ENCODE data around the gene SARM1. TPM values are rescaled to one million over a fixed set of nuclear protein-coding genes. Genes with fewer than 3 reads are reported as not detected.
A peak's percentile ranks its signal among the peaks of the same experiment; 100 is the strongest.
"Not testable (repeated sequence)": the region's sequence is repeated elsewhere in the genome, so short reads cannot be mapped to it uniquely, and the experiment has no call there.

SARM1 gene
- total and polyA plus RNA-seq, 4 donors = 13.1 to 52.0 (median 34.3) TPM

- H3K36me3 ChIP-seq (ENCODE audit: control insufficient read depth, insufficient read depth, low read length) = peaks cover 27% of the 10 kb centered on the region
- no peak for DNase-seq (ENCODE audit: low read depth in 4 of 6, low spot score in 6 of 6)
- 80% methylated on average over 2 of the region's 6 CpGs for WGBS (ENCODE audit: insufficient coverage)
- H3K4me1 ChIP-seq (ENCODE audit: control insufficient read depth, insufficient read depth, low read length) = peaks cover 21% of the 10 kb centered on the region
- no peaks in the 10 kb centered on the region for H3K9me3 ChIP-seq (ENCODE audit: control insufficient read depth, insufficient read depth, low read length)
- H3K4me3 ChIP-seq (ENCODE audit: low read depth, low read length) = no peak overlapping the region
- H3K27me3 ChIP-seq (ENCODE audit: control insufficient read depth, insufficient read depth, low read length) = no peaks in the 10 kb centered on the region
- H3K27ac ChIP-seq (ENCODE audit: low read depth, low read length) = no peak overlapping the region
Observed at GRCh38 chr17:28331891-28332420, 39.5 kb upstream of the SARM1 start.

- Histone ChIP-seq H3K9me3 (ENCODE audit: control insufficient read depth, insufficient read depth, low read length) (no peaks in the 10 kb centered on the region), H3K27me3 (ENCODE audit: control insufficient read depth, insufficient read depth, low read length) (no peaks in the 10 kb centered on the region)
- WGBS (ENCODE audit: insufficient coverage) = 60% methylated on average over 1 of the region's 1 CpG
Observed at GRCh38 chr17:28333083-28333746, 38.3 kb upstream of the SARM1 start.

DNA sequence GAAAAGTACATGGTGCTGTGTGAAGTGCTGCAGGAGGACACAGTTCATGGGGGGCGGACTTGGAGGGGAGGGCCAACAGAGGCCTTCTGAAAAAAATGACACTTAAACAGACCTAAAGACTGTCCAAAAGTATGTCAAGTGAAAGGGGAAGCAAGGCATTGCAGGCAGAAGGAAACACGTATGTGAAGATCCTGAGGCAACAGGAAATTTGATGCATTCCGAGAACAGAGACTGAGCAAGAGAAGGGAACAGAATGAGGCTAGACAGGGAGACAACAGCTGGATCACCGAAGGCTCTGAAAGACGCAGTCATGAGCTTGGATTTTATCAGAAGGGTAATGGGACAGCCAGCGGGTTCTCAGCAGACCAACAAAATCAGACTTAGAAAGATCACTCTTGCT, 37.3 kb upstream of the SARM1 start:
- Histone ChIP-seq H3K4me3 (ENCODE audit: low read depth, low read length) (peak overlapping the region; percentile 96), H3K36me3 (ENCODE audit: control insufficient read depth, insufficient read depth, low read length) (peaks cover 30% of the 10 kb centered on the region), H3K27ac (ENCODE audit: low read depth, low read length) (peak overlapping the region; percentile 98), H3K9me3 (ENCODE audit: control insufficient read depth, insufficient read depth, low read length) (no peaks in the 10 kb centered on the region), H3K27me3 (ENCODE audit: control insufficient read depth, insufficient read depth, low read length) (no peaks in the 10 kb centered on the region), H3K4me1 (ENCODE audit: control insufficient read depth, insufficient read depth, low read length) (peaks cover 21% of the 10 kb centered on the region)
- DNase-seq (ENCODE audit: low read depth in 4 of 6, low spot score in 6 of 6) = no peak
- WGBS (ENCODE audit: insufficient coverage) = 72% methylated on average over 5 of the region's 6 CpGs

More at GRCh38 chr17:28333083-28333746, 38.3 kb upstream of the SARM1 start:
- Histone ChIP-seq H3K27ac (ENCODE audit: low read depth, low read length) (no peak overlapping the region), H3K4me1 (ENCODE audit: control insufficient read depth, insufficient read depth, low read length) (peaks cover 21% of the 10 kb centered on the region), H3K36me3 (ENCODE audit: control insufficient read depth, insufficient read depth, low read length) (peaks cover 24% of the 10 kb centered on the region), H3K4me3 (ENCODE audit: low read depth, low read length) (no peak overlapping the region)
- no peak for DNase-seq (ENCODE audit: low read depth in 4 of 6, low spot score in 6 of 6)

DNA sequence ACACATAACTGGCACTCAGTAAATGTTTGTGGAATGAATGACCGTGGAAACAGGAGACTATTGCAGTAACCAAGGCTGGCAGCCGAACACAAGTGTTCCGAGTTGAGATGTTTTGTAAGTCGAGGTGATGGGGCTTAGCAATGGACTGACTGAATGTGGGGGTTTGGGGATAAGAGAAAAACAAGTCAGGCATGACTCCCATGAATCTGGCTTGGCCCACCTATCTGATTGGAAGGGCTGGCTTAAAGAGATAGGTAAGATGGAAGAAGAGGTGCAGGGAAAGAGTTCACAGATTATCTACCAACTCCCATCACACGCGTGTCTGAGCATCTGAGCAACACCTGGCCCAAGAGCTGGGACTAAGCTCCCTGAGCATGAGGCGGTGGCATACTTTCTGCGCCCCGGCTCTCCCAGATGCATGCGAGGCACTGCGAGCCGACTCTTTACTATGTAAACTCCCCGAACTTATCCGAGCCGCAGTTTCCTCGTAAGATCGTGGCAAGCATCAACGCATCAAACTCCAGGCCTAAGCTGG, 36.8 kb upstream of the SARM1 start:
- DNase-seq (ENCODE audit: low read depth in 4 of 6, low spot score in 6 of 6) = no peak
- Histone ChIP-seq H3K36me3 (ENCODE audit: control insufficient read depth, insufficient read depth, low read length) (peaks cover 32% of the 10 kb centered on the region), H3K9me3 (ENCODE audit: control insufficient read depth, insufficient read depth, low read length) (no peaks in the 10 kb centered on the region), H3K27me3 (ENCODE audit: control insufficient read depth, insufficient read depth, low read length) (no peaks in the 10 kb centered on the region), H3K4me1 (ENCODE audit: control insufficient read depth, insufficient read depth, low read length) (peaks cover 21% of the 10 kb centered on the region), H3K4me3 (ENCODE audit: low read depth, low read length) (peak overlapping the region; percentile 96), H3K27ac (ENCODE audit: low read depth, low read length) (peak overlapping the region; percentile 98)
- WGBS (ENCODE audit: insufficient coverage) = 11% methylated on average over 18 of the region's 18 CpGs

GRCh38 chr17:28335201-28335958, 36.1 kb upstream of the SARM1 start, which contains the start of the genes IFT20 and TNFAIP1:
IFT20 (minus strand) TSS chr17:28335472; CDS start chr17:28331985, 3,487 bp downstream.
TNFAIP1 (plus strand) TSS chr17:28335761; CDS start chr17:28339522, 3,761 bp downstream.
- peaks cover 35% of the 10 kb centered on the region for H3K36me3 ChIP-seq (ENCODE audit: control insufficient read depth, insufficient read depth, low read length)
- 0% methylated on average over 62 of the region's 62 CpGs for WGBS (ENCODE audit: insufficient coverage)
- no peaks in the 10 kb centered on the region for H3K9me3 ChIP-seq (ENCODE audit: control insufficient read depth, insufficient read depth, low read length)
- DNase-seq (ENCODE audit: low read depth in 4 of 6, low spot score in 6 of 6) = peak; percentile 93 to 100 (median 98)
- peaks cover 21% of the 10 kb centered on the region for H3K4me1 ChIP-seq (ENCODE audit: control insufficient read depth, insufficient read depth, low read length)
- no peaks in the 10 kb centered on the region for H3K27me3 ChIP-seq (ENCODE audit: control insufficient read depth, insufficient read depth, low read length)
- H3K27ac ChIP-seq (ENCODE audit: low read depth, low read length) = peak within 1 kb of the TSS; percentile 98
- H3K4me3 ChIP-seq (ENCODE audit: low read depth, low read length) = peak within 1 kb of the TSS; percentile 96

DNA sequence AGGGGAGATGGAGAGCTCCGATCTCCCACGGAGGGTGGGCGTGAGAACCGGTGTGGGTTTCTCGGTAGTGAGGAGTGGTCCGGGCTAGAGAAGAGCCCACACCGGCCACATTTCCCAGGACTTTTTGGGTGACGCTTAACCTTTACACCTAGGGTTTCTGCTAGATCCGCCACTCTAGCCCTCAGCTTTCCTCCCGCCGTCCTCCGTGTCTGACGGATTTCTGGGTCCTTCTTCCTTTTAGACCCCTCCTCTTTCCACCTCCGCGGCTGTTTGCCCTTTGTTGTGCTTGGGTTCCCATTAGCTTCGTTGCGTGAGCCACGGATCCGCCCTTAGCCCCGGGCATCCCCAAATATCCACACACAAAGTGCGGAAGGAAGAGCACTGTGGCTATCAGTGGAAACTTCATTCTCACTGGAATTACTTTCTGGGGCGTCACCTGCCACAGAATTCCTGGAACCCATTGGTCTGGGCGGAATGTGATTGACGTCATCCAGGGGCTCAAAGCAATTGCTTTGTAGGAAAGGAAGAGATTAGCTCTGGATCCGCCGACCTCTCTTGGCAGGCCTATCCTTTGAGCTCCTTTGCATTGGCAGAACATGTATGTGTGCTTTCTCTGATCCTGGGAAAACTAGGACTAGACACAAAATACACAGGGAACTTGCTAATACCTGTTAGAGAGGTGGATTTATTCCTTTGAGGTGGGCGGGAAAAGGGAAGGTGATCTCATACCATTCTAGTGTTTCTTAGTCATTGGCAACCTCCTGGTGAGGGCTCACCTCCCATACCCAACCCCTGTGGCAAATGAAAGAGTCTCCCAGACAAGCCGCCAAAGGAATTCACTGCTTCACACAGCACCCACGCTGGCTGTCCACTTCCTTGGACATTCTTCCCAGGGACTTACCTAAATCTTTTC, 35.3 kb upstream of the SARM1 start:
- H3K4me1 ChIP-seq (ENCODE audit: control insufficient read depth, insufficient read depth, low read length) = peaks cover 21% of the 10 kb centered on the region
- H3K27ac ChIP-seq (ENCODE audit: low read depth, low read length) = peak overlapping the region; percentile 98
- H3K4me3 ChIP-seq (ENCODE audit: low read depth, low read length) = peak overlapping the region; percentile 96
- H3K27me3 ChIP-seq (ENCODE audit: control insufficient read depth, insufficient read depth, low read length) = no peaks in the 10 kb centered on the region
- H3K36me3 ChIP-seq (ENCODE audit: control insufficient read depth, insufficient read depth, low read length) = peaks cover 35% of the 10 kb centered on the region
- peak in 4 of 6 donors; percentile 49 to 89 (median 68) for DNase-seq (ENCODE audit: low read depth in 4 of 6, low spot score in 6 of 6)
- WGBS (ENCODE audit: insufficient coverage) = 2% methylated on average over 22 of the region's 29 CpGs
- H3K9me3 ChIP-seq (ENCODE audit: control insufficient read depth, insufficient read depth, low read length) = no peaks in the 10 kb centered on the region

GRCh38 chr17:28338056-28338768, 33.3 kb upstream of the SARM1 start:
- Histone ChIP-seq H3K36me3 (ENCODE audit: control insufficient read depth, insufficient read depth, low read length) (peaks cover 46% of the 10 kb centered on the region), H3K27ac (ENCODE audit: low read depth, low read length) (no peak overlapping the region), H3K27me3 (ENCODE audit: control insufficient read depth, insufficient read depth, low read length) (no peaks in the 10 kb centered on the region), H3K4me3 (ENCODE audit: low read depth, low read length) (no peak overlapping the region), H3K4me1 (ENCODE audit: control insufficient read depth, insufficient read depth, low read length) (peaks cover 21% of the 10 kb centered on the region), H3K9me3 (ENCODE audit: control insufficient read depth, insufficient read depth, low read length) (no peaks in the 10 kb centered on the region)
- WGBS (ENCODE audit: insufficient coverage) = 87% methylated on average over 4 of the region's 5 CpGs
- DNase-seq (ENCODE audit: low read depth in 4 of 6, low spot score in 6 of 6) = no peak

DNA sequence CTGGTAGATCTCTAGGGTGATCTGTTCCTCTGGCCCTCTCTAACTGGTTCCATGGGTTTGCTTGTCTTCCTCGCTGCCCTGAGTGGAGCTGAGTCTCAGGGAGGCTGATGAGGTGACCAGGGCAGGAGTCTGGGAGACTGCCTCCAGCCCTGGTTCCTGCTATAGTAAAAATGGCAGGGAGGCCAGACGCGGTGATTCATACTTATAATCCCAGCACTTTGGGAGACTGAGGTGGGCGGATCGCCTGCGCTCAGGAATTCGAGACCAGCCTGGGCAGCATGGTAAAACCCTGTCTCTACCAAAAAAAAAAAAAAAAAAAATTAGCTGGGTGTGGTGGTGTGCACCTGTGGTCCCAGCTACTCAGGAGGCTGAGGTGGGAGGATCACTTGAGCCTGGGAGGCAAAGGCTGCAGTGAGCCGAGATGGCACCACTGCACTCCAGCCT, 32.7 kb upstream of the SARM1 start:
- peaks cover 52% of the 10 kb centered on the region for H3K36me3 ChIP-seq (ENCODE audit: control insufficient read depth, insufficient read depth, low read length)
- H3K4me3 ChIP-seq (ENCODE audit: low read depth, low read length); H3K9me3 ChIP-seq (ENCODE audit: control insufficient read depth, insufficient read depth, low read length); DNase-seq (ENCODE audit: low read depth in 4 of 6, low spot score in 6 of 6); H3K27ac ChIP-seq (ENCODE audit: low read depth, low read length); H3K27me3 ChIP-seq (ENCODE audit: control insufficient read depth, insufficient read depth, low read length): not testable (repeated sequence)
- H3K4me1 ChIP-seq (ENCODE audit: control insufficient read depth, insufficient read depth, low read length) = peaks cover 19% of the 10 kb centered on the region
- 84% methylated on average over 4 of the region's 8 CpGs for WGBS (ENCODE audit: insufficient coverage)
